HepG2 (cell line): Measurements from ENCODE around the gene JOSD1. TPM values are rescaled to one million over a fixed set of nuclear protein-coding genes. Genes with fewer than 3 reads are reported as not detected.

Experiments
- AFF4 ChIP-seq: sonication (generic); formaldehyde crosslinking; IDR thresholded peaks from 2 replicates; pipeline ENCODE4 v1.4.0; 2020; ENCODE audit warnings: missing genetic modification reagents
- ARID4A ChIP-seq: sonication (generic); formaldehyde crosslinking; IDR thresholded peaks from 2 replicates; pipeline ENCODE4 v1.5.0; 2020; ENCODE audit warnings: mild to moderate bottlenecking, missing genetic modification reagents, borderline replicate concordance
- ATF5 ChIP-seq: sonication (generic); formaldehyde crosslinking; IDR thresholded peaks from 2 replicates; pipeline ENCODE4 v1.4.0; 2020; ENCODE audit warnings: mild to moderate bottlenecking, low read depth, missing genetic modification reagents
- ISL2 ChIP-seq: sonication (generic); formaldehyde crosslinking; IDR thresholded peaks from 2 replicates; pipeline ENCODE4 v1.5.0; 2020; ENCODE audit warnings: missing genetic modification reagents
- SMC3 ChIP-seq: IDR thresholded peaks from 2 replicates; pipeline ENCODE4 v1.6.1; 2011; ENCODE audit warnings: low read length, improper control_type of control experiment
- SRSF4 ChIP-seq: fragments of 200-400 bp; formaldehyde crosslinking; IDR thresholded peaks from one replicate; pipeline ENCODE4 v1.6.1; 2018; ENCODE audit warnings: mild to moderate bottlenecking, low read depth, low read length, moderate library complexity; ENCODE audit not compliant: poor library complexity, severe bottlenecking
- TBL1XR1 ChIP-seq: fragments of 150-350 bp; IDR thresholded peaks from 2 replicates; pipeline ENCODE4 v1.6.1; 2014; ENCODE audit warnings: borderline replicate concordance, low read length; ENCODE audit not compliant: partially characterized antibody
- TMF1 ChIP-seq: sonication (generic); formaldehyde crosslinking; IDR thresholded peaks from 2 replicates; pipeline ENCODE4 v1.8.1; 2022; ENCODE audit warnings: low read depth, missing genetic modification reagents
- UBTF ChIP-seq: sonication (generic); formaldehyde crosslinking; IDR thresholded peaks from 2 replicates; pipeline ENCODE4 v1.4.0; 2020; ENCODE audit warnings: mild to moderate bottlenecking, missing genetic modification reagents
- ZNF446 ChIP-seq: sonication (generic); formaldehyde crosslinking; IDR thresholded peaks from 2 replicates; pipeline ENCODE4 v1.5.0; 2020; ENCODE audit warnings: mild to moderate bottlenecking, missing genetic modification reagents
- ZNF484 ChIP-seq: sonication (generic); formaldehyde crosslinking; IDR thresholded peaks from 2 replicates; pipeline ENCODE4 v1.5.1; 2020; ENCODE audit warnings: mild to moderate bottlenecking, low read depth, missing genetic modification reagents, borderline replicate concordance
- ZNF781 ChIP-seq: sonication (generic); formaldehyde crosslinking; IDR thresholded peaks from 2 replicates; pipeline ENCODE4 v1.5.1; 2020; ENCODE audit warnings: borderline replicate concordance, mild to moderate bottlenecking, missing genetic modification reagents; ENCODE audit errors: not compliant biosample characterization
- ZNF784 ChIP-seq: sonication (generic); formaldehyde crosslinking; IDR thresholded peaks from 2 replicates; pipeline ENCODE4 v1.5.1; 2020; ENCODE audit warnings: missing genetic modification reagents, mild to moderate bottlenecking, borderline replicate concordance
- polyA plus RNA-seq, 8 experiments: library from polyadenylated mRNA; depleted of rRNA in 3 of 8; stranded (reverse) in 7 of 8; unstranded in 1 of 8; fragments of >200 nt; fragmentation: Illumina TruSeq in 4 of 8; extraction: Trizol in 4 of 8; gene quantifications; 2 replicates each; pipeline versions ENCODE4 v1.2.1 to v1.2.3, GENCODE V29; 2011 to 2016; ENCODE audit warnings: low read depth in 4 of 8, missing spikeins in 1 of 8, mixed read lengths in 1 of 8; ENCODE audit not compliant: insufficient read depth in 1 of 8
- total RNA-seq, 5 experiments: library from RNA; depleted of rRNA; stranded (reverse); fragments of >200 nt; fragmentation: Illumina TruSeq; extraction: Trizol; gene quantifications; 2 replicates each; pipeline ENCODE4 v1.2.3, GENCODE V29; 2016; ENCODE audit warnings: low read depth in 1 of 5

JOSD1 gene
- total and polyA plus RNA-seq, 2 of the 13 experiments (the other 11 are each of a cell fraction or from before 2014, with no cell fraction given): 31.7 to 38.4 TPM

GRCh38 chr22:38656256-38657044 is 44.3 kb downstream of the JOSD1 start, which contains the start of the genes CBY1 and FAM227A (continued):
- TF ChIP-seq ATF5 (no peak), SMC3 (no peak), ZNF784 (CRISPR knock-in tag) (peak; percentile 81; the same call in 1 of the 2 replicates), ZNF446 (CRISPR knock-in tag) (peak; percentile 81; the same call in 1 of the 2 replicates), UBTF (CRISPR knock-in tag) (peak; percentile 57; the same call in 1 of the 2 replicates), ISL2 (CRISPR knock-in tag) (peak; percentile 32; the same call in 1 of the 2 replicates), ARID4A (CRISPR knock-in tag) (peak; percentile 92), TBL1XR1 (no peak), ZNF781 (no peak), TMF1 (CRISPR knock-in tag) (0 out of 2 replicates have a peak, but pooled peaks have one; percentile 19), AFF4 (CRISPR knock-in tag) (no peak), ZNF484 (no peak), SRSF4 (no peak)
